HG03045 (cell line): ENCODE measurements around the gene LHCGR.
"Not testable (repeated sequence)": the region's sequence is repeated elsewhere in the genome, so short reads cannot be mapped to it uniquely, and the experiment has no call there.

Source experiments
- ATAC-seq: cut with Tn5 transposase; IDR thresholded peaks from one replicate; pipeline ENCODE4 v1.9.1; 2021; ENCODE audit warnings: mild to moderate bottlenecking, moderate library complexity; ENCODE audit not compliant: unreplicated experiment

Gene LHCGR

GRCh38 chr2:48749291-48750127, 6.0 kb downstream of the LHCGR start:
- peak; percentile 40 for ATAC-seq

GRCh38 chr2:48747319-48747718, 8.2 kb downstream of the LHCGR start:
- no peak for ATAC-seq

GRCh38 chr2:48739236-48739635, 16.3 kb downstream of the LHCGR start:
- not testable (repeated sequence) for ATAC-seq

- ATAC-seq: no peak
Measured at GRCh38 chr2:48738806-48739205, 16.7 kb downstream of the LHCGR start.

GRCh38 chr2:48736251-48736650, 19.3 kb downstream of the LHCGR start:
- no peak for ATAC-seq

- no peak for ATAC-seq
Measured at GRCh38 chr2:48734576-48735303, 20.8 kb downstream of the LHCGR start.

- no peak for ATAC-seq
Measured at GRCh38 chr2:48733067-48733503, 22.4 kb downstream of the LHCGR start.

- ATAC-seq: no peak
Measured at GRCh38 chr2:48728840-48729239, 26.7 kb downstream of the LHCGR start.

GRCh38 chr2:48728295-48728694, 27.2 kb downstream of the LHCGR start:
- no peak for ATAC-seq

- ATAC-seq: no peak
Measured at GRCh38 chr2:48727560-48727959, 28.0 kb downstream of the LHCGR start.

GRCh38 chr2:48725696-48726494, 29.6 kb downstream of the LHCGR start:
- ATAC-seq: no peak

GRCh38 chr2:48724278-48724677, 31.2 kb downstream of the LHCGR start:
- no peak for ATAC-seq

- no peak for ATAC-seq
Measured at GRCh38 chr2:48723129-48723528, 32.4 kb downstream of the LHCGR start.

GRCh38 chr2:48722391-48722790, 33.1 kb downstream of the LHCGR start:
- no peak for ATAC-seq

- no peak for ATAC-seq
Measured at GRCh38 chr2:48721158-48721557, 34.4 kb downstream of the LHCGR start.

- ATAC-seq: no peak
Measured at GRCh38 chr2:48719480-48720177, 35.9 kb downstream of the LHCGR start.

- ATAC-seq: no peak
Measured at GRCh38 chr2:48717846-48718245, 37.7 kb downstream of the LHCGR start.

GRCh38 chr2:48715956-48716355, 39.6 kb downstream of the LHCGR start:
- ATAC-seq: no peak

- ATAC-seq: no peak
Measured at GRCh38 chr2:48715042-48715899, 40.3 kb downstream of the LHCGR start.

- no peak for ATAC-seq
Measured at GRCh38 chr2:48714245-48714644, 41.3 kb downstream of the LHCGR start.
